HG02763 (cell line): ENCODE measurements around the gene NEDD4L.

ENCODE experiments used
- ATAC-seq: cut with Tn5 transposase; IDR thresholded peaks from one replicate; pipeline ENCODE4 v1.9.1; 2021; ENCODE audit warnings: mild to moderate bottlenecking, moderate library complexity; ENCODE audit not compliant: unreplicated experiment

Gene NEDD4L

DNA sequence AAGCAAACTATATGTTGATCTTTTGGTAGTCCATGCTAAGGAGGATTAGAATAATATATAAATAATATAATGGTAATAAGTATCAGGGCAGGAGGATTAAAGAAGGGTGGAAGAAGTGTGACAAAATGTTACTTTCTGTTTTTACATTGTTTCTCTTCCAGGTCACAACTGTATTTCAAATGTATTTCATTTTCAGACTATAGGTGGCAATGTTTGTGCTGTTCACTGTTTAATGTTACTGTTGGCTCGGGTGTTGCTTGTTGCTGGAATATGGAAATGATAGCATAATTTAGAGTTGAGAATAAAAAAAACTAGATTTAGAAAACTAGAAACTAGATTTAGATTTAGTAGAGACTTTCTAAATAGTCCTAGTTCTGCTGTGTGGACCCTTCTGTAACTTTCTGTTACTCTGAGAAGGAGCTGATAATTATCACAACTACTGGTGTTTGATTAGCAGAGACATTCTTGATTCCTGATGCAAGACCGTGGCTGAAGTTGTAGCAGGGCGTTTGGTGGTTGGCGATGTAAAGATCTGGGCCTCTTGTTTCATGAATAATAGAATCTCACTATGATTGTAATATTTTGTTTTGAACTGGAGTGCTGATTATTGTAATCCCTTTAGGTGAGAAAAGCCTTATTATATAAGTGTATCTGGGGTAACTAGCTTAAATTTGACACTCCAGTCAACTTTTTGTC, 7.9 kb downstream of the NEDD4L start:
- ATAC-seq, result peak; percentile 58

- no peak for ATAC-seq
These were observed 8.9 kb downstream of the NEDD4L start for GRCh38 chr18:58052960-58053359.

- ATAC-seq, result no peak
These were observed 10.2 kb downstream of the NEDD4L start for GRCh38 chr18:58054041-58054781.

DNA sequence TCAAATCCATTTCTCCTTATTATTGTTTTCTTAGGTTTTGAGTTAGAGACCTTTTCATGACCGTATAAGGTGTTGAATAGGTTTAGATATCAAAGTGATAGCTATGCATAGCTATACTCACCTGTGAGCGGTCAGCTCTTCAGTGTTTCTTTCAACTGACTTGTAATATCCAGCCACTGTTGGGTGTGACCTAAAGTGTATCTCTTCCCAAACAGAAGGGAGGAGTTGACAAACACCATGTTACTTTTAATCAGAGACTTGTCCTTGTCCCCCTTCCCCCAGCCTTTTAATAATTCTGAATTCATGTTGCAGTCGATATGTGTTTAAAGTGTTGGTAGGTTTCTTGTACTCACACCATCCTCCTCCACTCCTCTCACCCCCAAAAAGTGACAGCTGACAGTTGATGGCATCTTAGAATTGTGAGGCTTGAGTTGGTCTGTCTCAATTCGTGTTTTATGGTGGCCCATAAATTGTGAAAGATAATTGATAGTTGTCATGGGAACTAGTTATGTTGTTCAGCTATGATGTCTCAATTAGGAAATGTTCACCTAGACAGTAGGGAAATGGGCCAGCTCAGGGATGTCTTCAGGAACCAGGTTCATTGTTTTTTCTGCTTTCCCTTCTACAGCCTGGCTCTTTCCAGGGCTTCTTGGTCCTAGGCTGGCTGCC, 12.0 kb downstream of the NEDD4L start:
- no peak for ATAC-seq

- no peak for ATAC-seq
These were observed 12.8 kb downstream of the NEDD4L start for GRCh38 chr18:58056852-58057251.

GRCh38 chr18:58057291-58057965, 13.4 kb downstream of the NEDD4L start:
- ATAC-seq, result no peak

GRCh38 chr18:58058720-58059119, 14.7 kb downstream of the NEDD4L start:
- no peak for ATAC-seq

DNA sequence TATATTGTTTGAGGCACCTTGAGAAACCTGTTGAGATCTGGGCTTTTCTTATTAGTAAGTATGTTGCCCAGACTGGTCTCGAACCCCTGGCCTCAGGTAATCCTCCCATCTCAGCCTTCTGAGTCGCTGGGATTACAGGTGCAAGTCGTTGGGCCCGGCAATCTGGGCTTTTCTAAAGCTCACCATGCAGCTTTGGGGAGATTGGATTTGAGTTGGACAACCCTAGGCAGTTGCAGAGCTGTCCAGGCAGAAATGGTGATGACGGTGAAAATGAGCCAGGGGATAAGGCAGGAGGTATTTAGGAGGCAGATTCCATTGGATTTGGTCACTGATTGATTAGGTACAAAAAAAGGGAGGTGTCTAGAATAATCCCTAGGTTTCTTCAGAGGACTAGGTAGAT, 16.2 kb downstream of the NEDD4L start:
- no peak for ATAC-seq

GRCh38 chr18:58061349-58061748, 17.3 kb downstream of the NEDD4L start:
- no peak for ATAC-seq

DNA sequence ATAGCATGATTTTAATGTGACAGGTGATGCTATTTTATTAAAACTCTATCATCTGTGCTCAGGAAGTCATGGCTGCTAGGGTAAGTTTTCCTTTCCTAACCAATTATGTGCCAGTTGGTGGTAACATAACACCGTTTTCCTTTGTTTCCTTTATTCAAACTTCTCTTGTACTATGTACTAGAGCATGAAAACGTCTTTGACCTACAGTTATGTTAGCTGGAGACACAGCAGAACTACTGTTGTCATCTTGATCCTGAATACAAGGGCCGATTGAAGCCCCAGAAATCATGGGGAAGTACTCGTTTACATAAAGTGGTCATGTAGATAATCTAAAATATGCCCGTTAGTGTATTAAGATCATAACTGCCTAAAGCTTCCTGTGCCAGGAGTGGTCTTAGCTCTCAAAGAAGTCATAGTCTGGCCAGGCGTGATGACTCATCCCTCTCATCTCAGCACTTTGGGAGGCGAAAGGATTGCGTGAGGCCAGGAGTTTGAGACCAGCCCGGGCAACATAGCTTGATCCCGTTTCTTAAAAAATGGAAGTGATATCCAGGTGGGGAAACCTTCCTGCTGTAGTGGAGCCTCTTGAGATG, 20.5 kb downstream of the NEDD4L start:
- no peak for ATAC-seq

DNA sequence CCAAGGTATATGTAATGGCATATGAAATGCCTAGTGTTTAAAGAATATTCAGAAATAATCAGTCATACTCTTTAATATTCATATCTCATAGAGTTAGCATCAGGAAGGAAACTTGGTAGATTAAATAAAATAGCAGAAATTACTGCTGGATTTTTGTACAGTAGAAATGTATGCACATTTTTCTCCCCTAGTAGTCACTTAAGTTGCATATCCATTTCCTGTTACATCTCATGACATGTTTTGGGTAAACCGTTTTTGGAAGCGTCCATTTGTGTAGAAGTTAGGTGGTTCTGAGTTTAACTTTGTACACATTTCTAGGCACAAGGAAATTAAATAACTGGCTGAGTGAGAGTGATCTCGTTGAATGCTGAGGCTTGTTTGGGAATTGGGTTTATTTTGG, 21.9 kb downstream of the NEDD4L start:
- ATAC-seq, result no peak

GRCh38 chr18:58067601-58068000, 23.6 kb downstream of the NEDD4L start:
- no peak for ATAC-seq

GRCh38 chr18:58069099-58069498, 25.1 kb downstream of the NEDD4L start:
- no peak for ATAC-seq

DNA sequence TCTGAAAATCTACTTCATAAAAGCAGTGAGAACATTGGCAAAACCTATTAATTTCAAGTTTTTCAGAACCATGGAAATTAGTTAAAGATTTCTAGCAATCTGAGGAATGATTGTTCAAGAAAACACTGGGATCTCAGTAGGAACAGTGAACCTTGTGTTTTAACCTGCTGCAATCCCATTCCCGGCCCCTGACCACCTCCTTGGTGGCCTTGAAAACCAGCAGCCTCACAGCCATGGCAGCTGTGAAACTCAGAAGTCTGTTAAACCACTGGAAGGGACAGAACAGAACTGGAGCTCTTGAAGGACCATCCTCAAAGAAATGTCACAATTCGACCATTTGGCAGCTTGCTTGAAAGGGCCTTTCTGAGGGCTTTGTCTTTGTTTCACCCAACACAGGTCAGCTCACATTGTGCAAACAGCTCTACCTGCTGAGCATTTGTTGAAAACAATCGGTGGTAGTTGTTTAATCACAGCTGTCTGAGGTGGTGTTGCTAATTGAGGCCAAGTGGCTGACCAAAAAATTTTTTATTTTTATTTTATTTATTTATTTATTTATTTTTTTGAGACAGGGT, 25.8 kb downstream of the NEDD4L start:
- no peak for ATAC-seq

- no peak for ATAC-seq
These were observed 32.0 kb downstream of the NEDD4L start for GRCh38 chr18:58076052-58076451.

DNA sequence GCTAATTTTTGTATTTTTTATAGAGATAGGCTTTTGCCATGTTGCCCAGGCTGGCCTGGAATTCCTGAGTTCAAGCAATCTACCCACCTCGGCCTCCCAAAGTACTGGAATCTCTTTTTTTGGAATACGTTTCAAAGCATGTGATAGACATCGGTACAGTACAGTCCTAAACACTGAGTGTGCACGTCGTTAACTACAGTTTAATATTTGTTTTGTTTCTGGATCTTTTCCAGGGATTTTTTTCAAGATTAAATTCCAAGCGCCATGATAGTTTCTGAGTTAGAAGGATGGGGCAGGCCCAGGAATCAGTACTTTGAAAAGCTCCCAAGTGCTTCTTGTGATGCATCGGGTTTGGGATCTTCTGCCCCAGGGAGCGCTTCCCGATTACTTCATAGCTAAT, 33.3 kb downstream of the NEDD4L start:
- no peak for ATAC-seq

DNA sequence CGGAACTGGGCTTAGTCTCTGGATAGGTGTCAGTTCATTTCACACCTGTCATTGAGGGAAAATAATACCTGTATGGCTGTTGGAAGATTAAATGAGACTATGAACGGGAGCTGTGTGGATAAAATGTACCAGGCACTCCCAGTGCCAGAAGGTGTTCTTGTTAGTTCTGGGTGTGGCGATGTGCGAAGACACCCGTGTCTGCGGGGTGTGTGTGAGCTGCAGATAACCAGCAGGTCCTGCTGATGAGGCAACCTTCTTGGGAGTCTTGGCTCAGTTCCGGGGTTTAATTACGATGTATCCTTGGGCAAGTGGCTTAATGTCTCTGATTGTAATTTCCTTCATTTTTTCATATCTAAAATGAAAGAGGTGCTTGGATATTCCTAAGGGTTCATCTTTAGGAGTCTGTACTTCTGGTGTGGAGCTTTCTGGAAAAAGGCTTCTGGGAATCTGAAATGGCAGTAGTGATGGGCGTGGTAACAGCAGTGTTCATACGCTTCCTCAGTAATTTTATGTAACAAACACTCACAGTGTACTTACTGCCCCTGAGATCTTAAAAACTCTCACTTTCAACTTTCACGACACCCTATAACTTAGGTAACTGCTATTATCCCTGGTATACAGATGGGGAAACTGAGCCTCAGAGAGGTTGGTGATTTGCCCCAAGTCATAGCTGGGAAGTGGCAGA, 35.0 kb downstream of the NEDD4L start:
- no peak for ATAC-seq

DNA sequence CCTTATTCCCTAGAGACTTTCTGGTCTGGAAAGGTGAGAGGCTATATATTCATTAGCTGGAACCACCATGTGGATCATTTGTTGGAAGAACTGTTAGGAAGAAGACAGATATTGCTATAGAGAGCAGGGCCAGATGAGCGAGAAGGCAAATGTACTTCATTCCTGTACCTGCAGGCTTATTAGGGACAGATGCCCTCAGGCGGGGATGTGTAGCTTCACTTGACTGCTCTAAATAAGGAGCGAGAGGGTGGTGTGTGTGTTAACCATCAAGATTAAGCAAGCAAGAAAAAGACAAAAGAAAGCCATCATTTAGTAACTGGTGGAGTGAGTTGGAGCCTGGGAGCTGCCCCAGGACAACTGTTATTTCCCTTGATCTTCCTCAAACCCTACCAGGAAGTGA, 36.4 kb downstream of the NEDD4L start:
- no peak for ATAC-seq

GRCh38 chr18:58087928-58088690, 44.1 kb downstream of the NEDD4L start:
- no peak for ATAC-seq
